SIG-M5 (cell line): Measurements from ENCODE around the gene OGFR.
"Not testable (repeated sequence)": the region's sequence is repeated elsewhere in the genome, so short reads cannot be mapped to it uniquely, and the experiment has no call there.

Experiments
- DNase-seq: peaks from one replicate; lab custom pipeline; 2025; lab: John Stamatoyannopoulos, UW

The OGFR gene

GRCh38 chr20:62839816-62840215 lies 35.2 kb downstream of the OGFR start:
- DNase-seq: no peak

GRCh38 chr20:62840244-62841197 lies 35.9 kb downstream of the OGFR start:
- DNase-seq: no peak

GRCh38 chr20:62841705-62842212 lies 37.1 kb downstream of the OGFR start:
- no peak for DNase-seq

GRCh38 chr20:62843656-62844055 lies 39.0 kb downstream of the OGFR start:
- DNase-seq: no peak

- DNase-seq: no peak
Measured at GRCh38 chr20:62844182-62844581, 39.5 kb downstream of the OGFR start.

- DNase-seq: no peak
Measured at GRCh38 chr20:62845416-62846160, 41.0 kb downstream of the OGFR start.

GRCh38 chr20:62846166-62846890 lies 41.7 kb downstream of the OGFR start:
- no peak for DNase-seq

GRCh38 chr20:62848917-62849316 lies 44.3 kb downstream of the OGFR start:
- DNase-seq: not testable (repeated sequence)

GRCh38 chr20:62849431-62849830 lies 44.8 kb downstream of the OGFR start:
- DNase-seq: no peak

GRCh38 chr20:62850333-62850974 lies 45.8 kb downstream of the OGFR start:
- DNase-seq: no peak

GRCh38 chr20:62852196-62852595 lies 47.6 kb downstream of the OGFR start:
- no peak for DNase-seq

GRCh38 chr20:62852841-62853240 lies 48.2 kb downstream of the OGFR start:
- DNase-seq: no peak

GRCh38 chr20:62853304-62853703 lies 48.7 kb downstream of the OGFR start:
- not testable (repeated sequence) for DNase-seq

GRCh38 chr20:62854121-62854520 lies 49.5 kb downstream of the OGFR start:
- DNase-seq: no peak

- DNase-seq: no peak
Measured at GRCh38 chr20:62855120-62855519, 50.5 kb downstream of the OGFR start.

- no peak for DNase-seq
Measured at GRCh38 chr20:62856931-62857619, 52.4 kb downstream of the OGFR start.

- no peak for DNase-seq
Measured at GRCh38 chr20:62858058-62858830, 53.6 kb downstream of the OGFR start.

GRCh38 chr20:62859721-62860120 lies 55.1 kb downstream of the OGFR start:
- no peak for DNase-seq

- no peak for DNase-seq
Measured at GRCh38 chr20:62860391-62860923, 55.8 kb downstream of the OGFR start.
